Measurements from ENCODE around the gene SLC38A8. TPM values are rescaled to one million over a fixed set of nuclear protein-coding genes. Genes with fewer than 3 reads are reported as not detected.

SLC38A8 gene
- total RNA-seq, 4 donors from 2014 or later, result not detected

DNA sequence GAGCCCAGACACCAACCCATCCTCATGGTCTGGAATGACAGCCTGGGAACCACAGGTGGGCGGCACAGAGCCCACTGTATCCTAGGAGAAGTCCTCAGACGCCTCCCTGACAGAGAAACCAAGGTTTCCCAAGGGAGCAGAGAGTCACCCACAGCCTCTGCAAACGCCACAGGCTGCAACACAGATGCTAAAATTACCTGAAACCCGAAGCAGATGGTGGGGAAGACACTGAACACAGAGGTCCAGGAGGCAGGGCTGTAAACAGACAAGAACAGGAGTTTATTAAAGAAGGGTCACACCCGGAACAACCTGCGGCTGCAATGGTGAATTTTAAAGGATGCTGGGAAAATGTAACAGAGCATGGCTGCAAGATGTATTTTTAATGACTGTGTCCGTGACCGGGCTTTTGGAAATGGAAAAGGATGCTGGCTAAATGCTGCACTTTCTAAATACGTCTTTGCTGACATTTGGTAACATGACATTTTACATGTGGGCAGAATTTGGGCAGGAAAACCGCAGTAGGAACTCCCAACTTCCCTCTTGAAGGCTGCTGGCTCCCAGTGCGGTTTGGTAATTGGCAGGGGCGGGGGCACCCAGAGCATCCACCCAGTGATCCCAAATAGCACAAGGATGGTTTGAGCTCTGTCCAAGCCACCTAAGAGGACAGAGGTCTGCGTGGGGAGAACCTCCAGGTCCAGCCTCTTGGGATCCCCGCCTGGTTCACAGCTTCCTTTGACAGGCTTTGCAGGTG lies 13.1 kb downstream of the SLC38A8 start:
- TF ChIP-seq POLR2A (IDR thresholded peaks at IDR 0.05), result no peak
- TF ChIP-seq, protein P1, sequence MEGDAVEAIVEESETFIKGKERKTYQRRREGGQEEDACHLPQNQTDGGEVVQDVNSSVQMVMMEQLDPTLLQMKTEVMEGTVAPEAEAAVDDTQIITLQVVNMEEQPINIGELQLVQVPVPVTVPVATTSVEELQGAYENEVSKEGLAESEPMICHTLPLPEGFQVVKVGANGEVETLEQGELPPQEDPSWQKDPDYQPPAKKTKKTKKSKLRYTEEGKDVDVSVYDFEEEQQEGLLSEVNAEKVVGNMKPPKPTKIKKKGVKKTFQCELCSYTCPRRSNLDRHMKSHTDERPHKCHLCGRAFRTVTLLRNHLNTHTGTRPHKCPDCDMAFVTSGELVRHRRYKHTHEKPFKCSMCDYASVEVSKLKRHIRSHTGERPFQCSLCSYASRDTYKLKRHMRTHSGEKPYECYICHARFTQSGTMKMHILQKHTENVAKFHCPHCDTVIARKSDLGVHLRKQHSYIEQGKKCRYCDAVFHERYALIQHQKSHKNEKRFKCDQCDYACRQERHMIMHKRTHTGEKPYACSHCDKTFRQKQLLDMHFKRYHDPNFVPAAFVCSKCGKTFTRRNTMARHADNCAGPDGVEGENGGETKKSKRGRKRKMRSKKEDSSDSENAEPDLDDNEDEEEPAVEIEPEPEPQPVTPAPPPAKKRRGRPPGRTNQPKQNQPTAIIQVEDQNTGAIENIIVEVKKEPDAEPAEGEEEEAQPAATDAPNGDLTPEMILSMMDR (IDR thresholded peaks at IDR 0.05), result no peak
- Histone ChIP-seq H3K4me3 (no peak overlapping the region), H3K36me3 (no peaks in the 10 kb centered on the region), H3K4me1 (no peaks in the 10 kb centered on the region), H3K27ac (no peak overlapping the region), H3K9me3 (no peaks in the 10 kb centered on the region), H3K27me3 (no peaks in the 10 kb centered on the region)
- DNase-seq, result no peak

DNA sequence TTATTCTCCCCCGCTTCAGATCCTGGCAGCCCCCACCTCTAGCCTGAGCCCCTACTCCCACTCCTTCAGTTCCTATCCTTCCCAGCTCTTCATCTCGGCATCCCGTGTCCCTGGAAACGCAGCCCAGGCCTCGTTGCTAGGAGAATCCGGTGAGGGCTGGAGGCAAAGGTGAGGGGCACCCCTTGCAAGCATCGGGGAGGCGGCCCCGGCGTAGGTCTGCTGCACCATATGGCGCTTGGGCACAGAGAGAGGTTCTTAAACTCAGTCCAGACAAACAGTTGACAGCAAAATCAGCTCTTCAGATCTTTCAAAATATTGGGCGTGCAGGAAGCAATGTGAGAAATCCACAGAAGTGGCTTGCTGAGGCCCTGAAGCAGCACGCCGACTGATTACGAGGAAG lies 15.0 kb downstream of the SLC38A8 start:
- DNase-seq, result no peak
- H3K27me3 ChIP-seq, result no peaks in the 10 kb centered on the region
- no peak for TF ChIP-seq POLR2A (IDR thresholded peaks at IDR 0.05)
- TF ChIP-seq, protein P1 (IDR thresholded peaks at IDR 0.05), result no peak
- no peaks in the 10 kb centered on the region for H3K4me1 ChIP-seq
- H3K27ac ChIP-seq, result no peak overlapping the region
- no peaks in the 10 kb centered on the region for H3K36me3 ChIP-seq
- no peak overlapping the region for H3K4me3 ChIP-seq
- no peaks in the 10 kb centered on the region for H3K9me3 ChIP-seq

DNA sequence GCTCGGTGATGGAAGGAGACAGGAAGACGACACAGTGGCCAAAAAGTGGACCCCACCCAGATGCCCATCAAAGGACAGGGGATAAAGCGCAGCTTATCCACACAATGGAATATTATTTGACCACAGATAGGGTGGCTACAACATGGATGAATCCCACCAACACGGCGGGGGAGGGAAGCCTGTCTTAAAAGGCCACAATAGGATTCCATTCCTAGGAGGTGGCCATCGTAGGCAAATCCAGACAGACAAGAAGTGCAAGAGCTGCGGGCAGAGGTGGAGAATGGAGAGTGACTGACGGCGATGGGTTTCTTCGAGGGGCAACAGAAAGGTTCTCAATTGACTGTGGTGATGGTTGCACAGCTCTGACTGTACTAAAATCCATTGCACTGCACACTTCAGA lies 16.0 kb downstream of the SLC38A8 start:
- H3K27ac ChIP-seq, result no peak overlapping the region
- no peak for DNase-seq
- H3K4me1 ChIP-seq, result no peaks in the 10 kb centered on the region
- H3K9me3 ChIP-seq, result peaks cover 0 to 4% (median 0%) of the 10 kb centered on the region in 4 donors
- H3K36me3 ChIP-seq, result no peaks in the 10 kb centered on the region
- no peak for TF ChIP-seq POLR2A (IDR thresholded peaks at IDR 0.05)
- TF ChIP-seq, protein P1 (IDR thresholded peaks at IDR 0.05), result no peak
- H3K27me3 ChIP-seq, result no peaks in the 10 kb centered on the region
- no peak overlapping the region for H3K4me3 ChIP-seq

DNA sequence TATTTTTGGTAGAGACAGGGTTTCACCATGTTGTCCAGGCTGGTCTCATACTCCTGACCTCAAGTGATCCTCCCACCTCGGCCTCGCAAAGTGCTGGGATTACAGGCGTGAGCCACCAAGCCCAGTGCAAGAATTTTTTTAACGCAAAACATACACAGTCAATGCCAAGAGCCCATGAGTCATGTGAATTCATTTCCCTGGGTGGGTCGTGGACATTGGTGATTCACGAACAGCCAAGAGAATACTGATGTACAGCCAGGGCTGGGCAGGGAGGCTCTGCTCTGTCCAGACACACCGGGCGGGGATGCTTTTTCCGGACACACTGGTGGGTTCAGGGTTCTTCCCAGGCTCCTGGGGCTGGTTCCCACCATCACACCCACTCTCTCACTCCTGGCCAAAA lies 17.7 kb downstream of the SLC38A8 start:
- Histone ChIP-seq H3K9me3 (peaks cover 0 to 5% (median 0%) of the 10 kb centered on the region in 4 donors), H3K27me3 (no peaks in the 10 kb centered on the region), H3K4me3 (no peak overlapping the region), H3K36me3 (no peaks in the 10 kb centered on the region), H3K27ac (no peak overlapping the region), H3K4me1 (no peaks in the 10 kb centered on the region)
- TF ChIP-seq, protein P1 (IDR thresholded peaks at IDR 0.05), result no peak
- DNase-seq, result no peak

DNA sequence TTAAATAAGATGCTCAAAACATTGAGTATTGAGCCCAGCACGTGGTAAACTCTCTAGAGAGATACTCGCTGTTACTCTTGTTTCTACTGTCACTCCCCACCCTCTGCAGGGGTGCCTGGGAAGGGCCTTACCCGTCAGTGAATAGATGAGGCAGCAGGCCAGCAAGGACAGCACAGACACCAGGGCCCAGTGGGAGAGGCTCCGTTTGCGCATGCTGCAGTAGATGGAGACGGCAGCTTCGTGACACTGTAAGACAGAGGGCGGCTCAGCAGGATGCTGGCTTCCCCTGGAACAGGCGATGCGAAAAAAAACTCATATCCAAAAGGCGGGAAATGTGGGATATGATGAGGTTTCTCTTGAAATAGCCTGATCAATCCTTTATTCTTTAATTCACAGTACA lies 20.0 kb downstream of the SLC38A8 start:
- TF ChIP-seq, protein P1 (IDR thresholded peaks at IDR 0.05), result no peak
- TF ChIP-seq POLR2A (IDR thresholded peaks at IDR 0.05), result no peak
- no peak overlapping the region for H3K4me3 ChIP-seq
- peaks cover 0 to 5% (median 0%) of the 10 kb centered on the region in 4 donors for H3K9me3 ChIP-seq
- no peaks in the 10 kb centered on the region for H3K27me3 ChIP-seq
- H3K4me1 ChIP-seq, result no peaks in the 10 kb centered on the region
- H3K36me3 ChIP-seq, result no peaks in the 10 kb centered on the region
- DNase-seq, result no peak
- no peak overlapping the region for H3K27ac ChIP-seq

All from Peyer's patch (tissue), 4 donors.